CD14-positive monocyte (primary cell): ENCODE results near the gene CRABP2. TPM values are rescaled to one million over a fixed set of nuclear protein-coding genes. Genes with fewer than 3 reads are reported as not detected.

Experiments
- DNase-seq, 3 donors: peaks; one replicate each; pipeline ENCODE4 v3.0.0-alpha.2; 2011 to 2022
- H2AFZ ChIP-seq: 2 replicates; pipeline ENCODE4 v1.6.0; 2012; ENCODE audit warnings: mild to moderate bottlenecking, low read depth, low read length, inconsistent platforms; ENCODE audit not compliant: insufficient read depth, poor library complexity, severe bottlenecking
- H3K27ac ChIP-seq, 2 donors: 1 replicate in 1 of 2; 2 replicates in 1 of 2; pipeline ENCODE4 v1.5.1; 2012 to 2013; ENCODE audit warnings: low read length in 2 of 2, control low read depth in 1 of 2, inconsistent platforms in 1 of 2, low read depth in 1 of 2, mild to moderate bottlenecking in 1 of 2
- H3K27me3 ChIP-seq, 2 donors: one replicate each; pipeline versions ENCODE4 v1.6.0 to v1.6.1; 2011 to 2013; ENCODE audit warnings: low read length in 2 of 2; ENCODE audit not compliant: control insufficient read depth in 2 of 2, insufficient read depth in 2 of 2
- H3K36me3 ChIP-seq, 2 donors: replicated peaks in 1 of 2; 1 replicate in 1 of 2; 2 replicates in 1 of 2; pipeline versions ENCODE4 v1.5.1 to v1.6.1; 2012 to 2013; ENCODE audit warnings: low read length in 2 of 2, control low read depth in 1 of 2, inconsistent platforms in 1 of 2, mild to moderate bottlenecking in 1 of 2; ENCODE audit not compliant: insufficient read depth in 2 of 2, control insufficient read depth in 1 of 2
- H3K4me1 ChIP-seq, 2 donors: 1 replicate in 1 of 2; 2 replicates in 1 of 2; pipeline versions ENCODE4 v1.5.1 to v1.6.1; 2012 to 2013; ENCODE audit warnings: low read length in 2 of 2, control low read depth in 1 of 2, inconsistent platforms in 1 of 2, mild to moderate bottlenecking in 1 of 2, moderate library complexity in 1 of 2; ENCODE audit not compliant: insufficient read depth in 2 of 2, control insufficient read depth in 1 of 2
- H3K4me2 ChIP-seq: replicated peaks from 2 replicates; pipeline ENCODE3; 2012; ENCODE audit warnings: low read length, moderate library complexity, mild to moderate bottlenecking; ENCODE audit not compliant: poor library complexity, severe bottlenecking; ENCODE audit errors: extremely low read depth
- H3K4me3 ChIP-seq, 3 experiments: fragments of 200-600 bp in 1 of 3; sonication (generic) in 1 of 3; replicated peaks in 1 of 3; 1 replicate in 2 of 3; 2 replicates in 1 of 3; pipeline ENCODE4 v1.5.1; 2011 to 2013; ENCODE audit warnings: low read length in 3 of 3, mild to moderate bottlenecking in 3 of 3, control low read depth in 2 of 3, low read depth in 2 of 3, inconsistent platforms in 1 of 3, moderate library complexity in 1 of 3
- H3K79me2 ChIP-seq: 2 replicates; pipeline ENCODE4 v1.6.0; 2012; ENCODE audit warnings: mild to moderate bottlenecking, control low read depth, inconsistent platforms, low read length, moderate library complexity; ENCODE audit not compliant: insufficient read depth
- H3K9ac ChIP-seq: 2 replicates; pipeline ENCODE4 v1.6.0; 2017; ENCODE audit warnings: low read length, mild to moderate bottlenecking; ENCODE audit not compliant: insufficient read depth, poor library complexity, severe bottlenecking
- H3K9me3 ChIP-seq, 2 donors: replicated peaks in 1 of 2; 1 replicate in 1 of 2; 2 replicates in 1 of 2; pipeline versions ENCODE4 v1.5.1 to v1.6.1; 2012 to 2013; ENCODE audit warnings: low read length in 2 of 2, control low read depth in 1 of 2; ENCODE audit not compliant: control insufficient read depth in 1 of 2, insufficient read depth in 1 of 2
- H4K20me1 ChIP-seq: 2 replicates; pipeline ENCODE4 v1.6.0; 2012; ENCODE audit warnings: mild to moderate bottlenecking, low read length, control low read depth, moderate library complexity; ENCODE audit not compliant: insufficient read depth
- H3K27ac Mint-ChIP-seq, 7 donors: one replicate each; pipeline ENCODE4 v1.8.0; 2020; ENCODE audit warnings: mild to moderate bottlenecking in 7 of 7, mixed read lengths in 7 of 7, moderate library complexity in 6 of 7, inconsistent platforms in 2 of 7
- H3K27me3 Mint-ChIP-seq, 3 donors: one replicate each; pipeline ENCODE4 v1.8.0; 2021 to 2022; ENCODE audit warnings: low read depth in 3 of 3, mild to moderate bottlenecking in 3 of 3, mixed read lengths in 3 of 3, moderate library complexity in 3 of 3, inconsistent platforms in 1 of 3
- H3K36me3 Mint-ChIP-seq, 2 donors: one replicate each; pipeline ENCODE4 v1.8.0; 2020; ENCODE audit warnings: mixed read lengths in 2 of 2, inconsistent platforms in 1 of 2, mild to moderate bottlenecking in 1 of 2
- H3K4me1 Mint-ChIP-seq: one replicate; pipeline ENCODE4 v1.8.0; 2020; ENCODE audit warnings: mild to moderate bottlenecking, mixed read lengths
- H3K4me3 Mint-ChIP-seq, 2 donors: one replicate each; pipeline ENCODE4 v1.8.0; 2020; ENCODE audit warnings: mild to moderate bottlenecking in 2 of 2, mixed read lengths in 2 of 2, moderate library complexity in 1 of 2
- H3K9me3 Mint-ChIP-seq, 7 donors: one replicate each; pipeline ENCODE4 v1.8.0; 2020 to 2022; ENCODE audit warnings: mixed read lengths in 7 of 7, mild to moderate bottlenecking in 6 of 7, moderate library complexity in 6 of 7, inconsistent platforms in 2 of 7
- CTCF ChIP-seq: fragments of 200-600 bp; IDR thresholded peaks from one replicate; pipeline ENCODE4 v1.8.0; 2022; ENCODE audit warnings: antibody characterized with exemption, mild to moderate bottlenecking
- WGBS: methylation state at CpG from one replicate; pipeline ENCODE4 v1.1.5; 2013; ENCODE audit warnings: missing lambda C conversion rate; ENCODE audit not compliant: insufficient coverage; 5-methylcytosine and 5-hydroxymethylcytosine counted together
- intact Hi-C, 2 donors: fragments of 100-400 bp; cut with micrococcal nuclease; formaldehyde crosslinking; loops; one replicate each; pipeline versions ENCODE4 v1.15.0 to v1.15.1; 2023
- polyA plus RNA-seq, 3 donors: library from polyadenylated mRNA; depleted of rRNA in 1 of 3; unstranded in 2 of 3; stranded (reverse) in 1 of 3; fragments of 300-500 nt in 2 of 3; fragments of >200 nt in 1 of 3; fragmentation: Illumina TruSeq in 2 of 3; gene quantifications; 1 replicate in 2 of 3; 2 replicates in 1 of 3; pipeline ENCODE4 v1.2.3, GENCODE V29; 2012 to 2021

Gene CRABP2
- polyA plus RNA-seq, 3 donors = 0.23 to 1.8 TPM; not detected in 1

DNA sequence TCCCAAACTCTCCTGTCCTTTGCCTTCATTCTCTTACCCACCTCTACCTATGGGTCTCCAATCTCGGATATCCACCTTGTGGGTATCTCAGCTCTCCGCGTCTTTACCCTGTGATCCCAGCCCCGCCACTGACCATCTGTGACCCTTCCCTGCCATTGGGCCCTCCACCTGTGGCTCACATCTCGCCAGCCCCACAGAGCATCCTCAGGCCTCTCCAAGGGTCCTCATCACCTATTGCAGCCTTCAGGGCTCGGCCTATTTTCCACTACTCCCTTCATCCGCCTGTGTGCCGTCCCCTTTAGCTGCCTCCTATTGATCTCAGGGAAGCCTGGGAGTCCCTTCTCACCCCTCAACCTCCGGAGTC lies 52.4 kb downstream of the CRABP2 start:
- no peak for TF ChIP-seq CTCF
- Histone ChIP-seq H3K9me3 (peaks cover 0 to 15% of the 10 kb centered on the region in 2 donors), H3K36me3 (no peaks in the 10 kb centered on the region), H2AFZ (no peak overlapping the region), H3K4me3 (no peak overlapping the region), H3K9ac (no peak overlapping the region), H3K27me3 (peaks cover 30 to 66% of the 10 kb centered on the region in 2 donors), H3K4me2 (no peak overlapping the region), H3K79me2 (no peaks in the 10 kb centered on the region), H3K27ac (no peak overlapping the region), H4K20me1 (no peaks in the 10 kb centered on the region), H3K4me1 (peaks cover 15% of the 10 kb centered on the region in 2 donors)
- Mint-ChIP-seq H3K36me3 (peaks cover 0 to 3% of the 10 kb centered on the region in 2 donors), H3K4me3 (no peak overlapping the region), H3K4me1 (peaks cover 16% of the 10 kb centered on the region), H3K27me3 (peaks cover 69 to 83% (median 75%) of the 10 kb centered on the region in 3 donors), H3K9me3 (peaks cover 0 to 18% (median 7%) of the 10 kb centered on the region in 7 donors), H3K27ac (no peak overlapping the region)
- DNase-seq = no peak
- intact Hi-C loops = no loop called here
- WGBS = 90% methylated on average over 5 of the region's 9 CpGs

DNA sequence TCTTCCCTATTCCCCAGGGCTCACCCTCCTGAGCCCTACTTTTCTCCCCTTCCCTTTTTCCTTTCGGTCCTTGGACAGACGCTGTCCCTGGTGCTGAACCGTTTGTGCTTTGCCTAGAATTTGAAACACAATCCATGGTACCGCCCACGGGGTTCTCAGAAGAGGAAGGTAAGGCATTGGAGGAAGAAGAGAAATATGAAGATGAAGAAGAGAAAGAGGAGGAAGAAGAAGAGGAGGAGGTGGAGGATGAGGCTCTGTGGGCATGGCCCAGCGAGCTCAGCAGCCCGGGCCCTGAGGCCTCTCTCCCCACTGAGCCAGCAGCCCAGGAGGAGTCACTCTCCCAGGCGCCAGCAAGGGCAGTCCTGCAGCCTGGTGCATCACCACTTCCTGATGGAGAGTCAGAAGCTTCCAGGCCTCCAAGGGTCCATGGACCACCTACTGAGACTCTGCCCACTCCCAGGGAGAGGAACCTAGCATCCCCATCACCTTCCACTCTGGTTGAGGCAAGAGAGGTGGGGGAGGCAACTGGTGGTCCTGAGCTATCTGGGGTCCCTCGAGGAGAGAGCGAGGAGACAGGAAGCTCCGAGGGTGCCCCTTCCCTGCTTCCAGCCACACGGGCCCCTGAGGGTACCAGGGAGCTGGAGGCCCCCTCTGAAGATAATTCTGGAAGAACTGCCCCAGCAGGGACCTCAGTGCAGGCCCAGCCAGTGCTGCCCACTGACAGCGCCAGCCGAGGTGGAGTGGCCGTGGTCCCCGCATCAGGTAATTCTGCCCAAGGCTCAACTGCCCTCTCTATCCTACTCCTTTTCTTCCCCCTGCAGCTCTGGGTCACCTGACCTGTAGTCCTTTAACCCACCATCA lies 53.0 kb downstream of the CRABP2 start:
- Histone ChIP-seq H3K27ac (no peak overlapping the region), H3K4me2 (no peak overlapping the region), H3K79me2 (no peaks in the 10 kb centered on the region), H4K20me1 (no peaks in the 10 kb centered on the region), H2AFZ (no peak overlapping the region), H3K4me3 (no peak overlapping the region), H3K9me3 (peaks cover 0 to 15% of the 10 kb centered on the region in 2 donors), H3K4me1 (peaks cover 9% of the 10 kb centered on the region in 2 donors), H3K9ac (no peak overlapping the region), H3K36me3 (no peaks in the 10 kb centered on the region), H3K27me3 (peaks cover 32 to 66% of the 10 kb centered on the region in 2 donors)
- intact Hi-C loops = no loop called here
- Mint-ChIP-seq H3K27me3 (peaks cover 69 to 83% (median 75%) of the 10 kb centered on the region in 3 donors), H3K4me3 (no peak overlapping the region), H3K9me3 (peaks cover 0 to 15% (median 6%) of the 10 kb centered on the region in 7 donors), H3K4me1 (peaks cover 9% of the 10 kb centered on the region), H3K27ac (peak overlapping the region in 1 of 7 donors; percentile 7), H3K36me3 (peaks cover 0 to 3% of the 10 kb centered on the region in 2 donors)
- WGBS = 71% methylated on average over 11 of the region's 16 CpGs
- no peak for TF ChIP-seq CTCF
- DNase-seq = no peak

Other genes starting within 250 kb of the CRABP2 start
- 10 to 100 TPM in 1 of 3 donors, 1 to 10 TPM in 2; 4.5 to 66.4 (median 8.0) TPM for gene MEF2D, start 204.8 kb downstream of the CRABP2 start, polyA plus RNA-seq
- under 1 TPM in 2 of 3 donors, not detected in 1; 0.03 to 0.24 TPM for gene IQGAP3, start 133.0 kb downstream of the CRABP2 start, polyA plus RNA-seq
- under 1 TPM in 2 of 3 donors, not detected in 1; 0.14 to 0.31 TPM for gene TTC24, start 125.9 kb downstream of the CRABP2 start, polyA plus RNA-seq
- 10 to 100 TPM; 23.7 to 81.7 (median 54.9) TPM for gene NAXE, start 113.8 kb downstream of the CRABP2 start, polyA plus RNA-seq
- gene GPATCH4, start 104.1 kb downstream of the CRABP2 start, polyA plus RNA-seq = 1 to 10 TPM; 2.6 to 5.3 (median 4.9) TPM
- gene HAPLN2, start 86.2 kb downstream of the CRABP2 start, polyA plus RNA-seq = not detected
- gene BCAN, start 63.5 kb downstream of the CRABP2 start, polyA plus RNA-seq = not detected
- not detected for gene NES, start 28.2 kb downstream of the CRABP2 start, polyA plus RNA-seq
- 10 to 100 TPM in 1 of 3 donors, 1 to 10 TPM in 2; 4.6 to 49.3 (median 4.8) TPM for gene METTL25B, start 22.9 kb upstream of the CRABP2 start, polyA plus RNA-seq
- 10 to 100 TPM; 17.2 to 23.5 (median 18.1) TPM for gene ISG20L2, start 23.2 kb upstream of the CRABP2 start, polyA plus RNA-seq
- gene MRPL24, start 35.5 kb upstream of the CRABP2 start, polyA plus RNA-seq = 10 to 100 TPM; 28.7 to 47.0 (median 38.4) TPM
- 10 to 100 TPM; 23.9 to 92.4 (median 49.9) TPM for gene HDGF, start 46.1 kb upstream of the CRABP2 start, polyA plus RNA-seq
- 10 to 100 TPM; 26.7 to 37.1 (median 29.6) TPM for gene PRCC, start 62.0 kb upstream of the CRABP2 start, polyA plus RNA-seq
- gene SH2D2A, start 111.3 kb upstream of the CRABP2 start, polyA plus RNA-seq = under 1 TPM in 2 of 3 donors, not detected in 1; 0.17 to 0.20 TPM
- gene INSRR, start 153.5 kb upstream of the CRABP2 start, polyA plus RNA-seq = not detected
- gene NTRK1, start 155.3 kb upstream of the CRABP2 start, polyA plus RNA-seq = under 1 TPM in 1 of 3 donors, not detected in 2; 0.03 TPM
- not detected for gene PEAR1, start 188.1 kb upstream of the CRABP2 start, polyA plus RNA-seq
- not detected for gene LRRC71, start 215.0 kb upstream of the CRABP2 start, polyA plus RNA-seq